OCI-LY7 (cell line): ENCODE results near the gene DGKD. TPM values are rescaled to one million over a fixed set of nuclear protein-coding genes. Genes with fewer than 3 reads are reported as not detected.

Experiments used
- BruUV-seq: library from RNA; stranded (reverse); fragments of 400-500 nt; replicated peaks from 2 replicates; lab custom pipeline; 2021; lab: Mats Ljungman, UMichigan
- CTCF ChIA-PET: fragments of 300-600 bp; sonication (Branson Sonifier 250); formaldehyde crosslinking; loops from one replicate; lab custom pipeline; 2022; ENCODE audit warnings: antibody characterized with exemption; ENCODE audit not compliant: unreplicated experiment; lab: Charles Lee
- POLR2A ChIA-PET: fragments of 300-600 bp; sonication (Branson Sonifier 250); formaldehyde crosslinking; loops from one replicate; lab custom pipeline; 2022; ENCODE audit warnings: antibody characterized with exemption; lab: Charles Lee
- DNase-seq: peaks from one replicate; pipeline ENCODE4 v3.0.0-alpha.2; 2015; ENCODE audit warnings: low spot score
- H2AFZ ChIP-seq: fragments of 200-600 bp; sonication (generic), shearing (Covaris generic); 2 replicates; pipeline ENCODE4 v1.6.1; 2014; ENCODE audit warnings: mild to moderate bottlenecking, antibody characterized with exemption, low read length, moderate library complexity
- H3K27ac ChIP-seq: fragments of 200-600 bp; sonication (generic); 2 replicates; pipeline ENCODE4 v1.5.1; 2014; ENCODE audit warnings: mixed run types, low read depth, mild to moderate bottlenecking, moderate library complexity, low read length, inconsistent platforms; ENCODE audit not compliant: poor library complexity, severe bottlenecking
- H3K36me3 ChIP-seq: fragments of 200-600 bp; sonication (generic); 2 replicates; pipeline ENCODE4 v1.6.1; 2014; ENCODE audit warnings: mild to moderate bottlenecking, antibody characterized with exemption, low read length, moderate library complexity, mixed read lengths; ENCODE audit not compliant: insufficient read depth
- H3K4me1 ChIP-seq: fragments of 200-600 bp; sonication (generic); 2 replicates; pipeline ENCODE4 v1.5.1; 2014; ENCODE audit warnings: mild to moderate bottlenecking, low read length; ENCODE audit not compliant: insufficient read depth, poor library complexity, severe bottlenecking
- H3K4me2 ChIP-seq: fragments of 200-600 bp; sonication (generic); 2 replicates; pipeline ENCODE4 v1.6.1; 2014; ENCODE audit warnings: mild to moderate bottlenecking, low read length
- H3K4me3 ChIP-seq: fragments of 200-600 bp; sonication (generic); 2 replicates; pipeline ENCODE4 v1.5.1; 2014; ENCODE audit warnings: mild to moderate bottlenecking, low read depth, low read length; ENCODE audit not compliant: poor library complexity, severe bottlenecking
- H3K79me2 ChIP-seq: fragments of 200-600 bp; sonication (generic); 2 replicates; pipeline ENCODE4 v1.6.1; 2016; ENCODE audit warnings: low read depth, mild to moderate bottlenecking, low read length, moderate library complexity, mixed read lengths; ENCODE audit not compliant: insufficient read depth
- H3K9me2 ChIP-seq: fragments of 200-600 bp; sonication (generic); 2 replicates; pipeline ENCODE4 v1.6.1; 2016; ENCODE audit warnings: mild to moderate bottlenecking, low read length, mixed read lengths; ENCODE audit not compliant: insufficient read depth
- H3K9me3 ChIP-seq: fragments of 200-600 bp; sonication (generic); 2 replicates; pipeline ENCODE4 v1.6.1; 2014; ENCODE audit warnings: mild to moderate bottlenecking, mixed run types, low read length, mixed read lengths
- H4K20me1 ChIP-seq: fragments of 200-600 bp; sonication (generic); 2 replicates; pipeline ENCODE4 v1.6.1; 2014; ENCODE audit warnings: mild to moderate bottlenecking, antibody characterized with exemption, low read length, moderate library complexity, mixed read lengths; ENCODE audit not compliant: insufficient read depth
- EZH2phosphoT487 ChIP-seq: fragments of 200-600 bp; sonication (generic); IDR thresholded peaks from 2 replicates; pipeline ENCODE4 v1.6.1; 2018; ENCODE audit warnings: low read depth, borderline replicate concordance, mild to moderate bottlenecking, mixed run types, antibody characterized with exemption, low read length, moderate library complexity, mixed read lengths
- intact Hi-C: fragments of 100-400 bp; cut with micrococcal nuclease; formaldehyde crosslinking; loops from one replicate; pipeline ENCODE4 v1.10.0; 2022; ENCODE audit not compliant: unreplicated experiment
- total RNA-seq, 2 experiments: library from RNA; depleted of rRNA in 1 of 2; stranded (reverse); fragments of >200 nt in 1 of 2; shearing (Covaris generic) in 1 of 2; gene quantifications; 2 replicates each; pipeline ENCODE4 v1.2.3, GENCODE V29; 2014 to 2022
- TF ChIP-seq, protein P1 (sequence below): fragments of 200-600 bp; sonication (generic); conservative IDR thresholded peaks from 2 replicates; pipeline ENCODE4 v1.5.1; 2014; ENCODE audit warnings: mild to moderate bottlenecking, antibody characterized with exemption, low read length, moderate library complexity, mixed read lengths

Gene DGKD
- total RNA-seq, 2 experiments from 2014 or later = 62.9 to 271 TPM

GRCh38 chr2:233429175-233429897 is 75.0 kb downstream of the DGKD start:
- POLR2A ChIA-PET = interaction anchor here (1.1 kb wide), 1 partner anchor 11 kb away, joined by 3 read pairs; no protein-coding TSS in a partner anchor
- CTCF ChIA-PET = no interaction called here
- no peak for DNase-seq
- H4K20me1 ChIP-seq = no peaks in the 10 kb centered on the region
- H2AFZ ChIP-seq = no peak overlapping the region
- no TSS peak for BruUV-seq
- H3K9me2 ChIP-seq = no peaks in the 10 kb centered on the region
- TF ChIP-seq EZH2phosphoT487 = no peak
- TF ChIP-seq, protein P1, sequence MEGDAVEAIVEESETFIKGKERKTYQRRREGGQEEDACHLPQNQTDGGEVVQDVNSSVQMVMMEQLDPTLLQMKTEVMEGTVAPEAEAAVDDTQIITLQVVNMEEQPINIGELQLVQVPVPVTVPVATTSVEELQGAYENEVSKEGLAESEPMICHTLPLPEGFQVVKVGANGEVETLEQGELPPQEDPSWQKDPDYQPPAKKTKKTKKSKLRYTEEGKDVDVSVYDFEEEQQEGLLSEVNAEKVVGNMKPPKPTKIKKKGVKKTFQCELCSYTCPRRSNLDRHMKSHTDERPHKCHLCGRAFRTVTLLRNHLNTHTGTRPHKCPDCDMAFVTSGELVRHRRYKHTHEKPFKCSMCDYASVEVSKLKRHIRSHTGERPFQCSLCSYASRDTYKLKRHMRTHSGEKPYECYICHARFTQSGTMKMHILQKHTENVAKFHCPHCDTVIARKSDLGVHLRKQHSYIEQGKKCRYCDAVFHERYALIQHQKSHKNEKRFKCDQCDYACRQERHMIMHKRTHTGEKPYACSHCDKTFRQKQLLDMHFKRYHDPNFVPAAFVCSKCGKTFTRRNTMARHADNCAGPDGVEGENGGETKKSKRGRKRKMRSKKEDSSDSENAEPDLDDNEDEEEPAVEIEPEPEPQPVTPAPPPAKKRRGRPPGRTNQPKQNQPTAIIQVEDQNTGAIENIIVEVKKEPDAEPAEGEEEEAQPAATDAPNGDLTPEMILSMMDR = no peak
- no peak overlapping the region for H3K4me2 ChIP-seq
- H3K79me2 ChIP-seq = peaks cover 4% of the 10 kb centered on the region; the same call in 1 of the 2 replicates
- H3K27ac ChIP-seq = no peak overlapping the region
- H3K4me1 ChIP-seq = no peaks in the 10 kb centered on the region
- peaks cover 27% of the 10 kb centered on the region for H3K36me3 ChIP-seq
- H3K4me3 ChIP-seq = no peak overlapping the region
- intact Hi-C loops = no loop called here
- H3K9me3 ChIP-seq = 0 out of 2 replicates have a peak, but pooled peaks cover 7% of the 10 kb centered on the region

DNA sequence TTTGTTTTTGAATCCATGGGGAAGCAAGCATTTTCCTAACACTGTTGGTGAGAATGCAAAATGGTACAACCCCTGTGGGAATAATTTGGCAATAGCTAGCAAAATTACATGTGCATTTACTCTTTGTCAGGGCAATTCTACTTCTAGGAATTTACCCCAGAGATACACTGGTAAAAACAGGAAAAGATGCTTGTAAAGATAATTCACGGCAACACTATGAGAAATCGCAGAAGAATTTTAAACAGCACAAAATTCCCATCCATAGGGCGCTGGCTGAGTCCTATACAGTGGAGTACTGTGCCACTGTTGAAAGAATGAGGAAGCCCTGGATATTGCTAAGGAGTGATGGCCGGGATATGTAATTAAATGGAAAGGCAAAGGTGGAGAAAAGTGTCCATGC is 75.8 kb downstream of the DGKD start:
- Histone ChIP-seq H4K20me1 (no peaks in the 10 kb centered on the region), H3K4me1 (no peaks in the 10 kb centered on the region), H3K36me3 (peaks cover 29% of the 10 kb centered on the region), H3K9me2 (no peaks in the 10 kb centered on the region), H2AFZ (no peak overlapping the region), H3K9me3 (0 out of 2 replicates have a peak, but pooled peaks cover 7% of the 10 kb centered on the region), H3K79me2 (peaks cover 4% of the 10 kb centered on the region; the same call in 1 of the 2 replicates), H3K27ac (no peak overlapping the region), H3K4me2 (no peak overlapping the region), H3K4me3 (no peak overlapping the region)
- ChIA-PET CTCF (no interaction called here), POLR2A (interaction anchor here (0.7 to 1.1 kb wide), 2 partner anchors 10 to 11 kb away, joined by 3 to 4 read pairs; no protein-coding TSS in a partner anchor)
- no peak for DNase-seq
- intact Hi-C loops = no loop called here
- BruUV-seq = no TSS peak
- TF ChIP-seq, protein P1 = no peak
- no peak for TF ChIP-seq EZH2phosphoT487

DNA sequence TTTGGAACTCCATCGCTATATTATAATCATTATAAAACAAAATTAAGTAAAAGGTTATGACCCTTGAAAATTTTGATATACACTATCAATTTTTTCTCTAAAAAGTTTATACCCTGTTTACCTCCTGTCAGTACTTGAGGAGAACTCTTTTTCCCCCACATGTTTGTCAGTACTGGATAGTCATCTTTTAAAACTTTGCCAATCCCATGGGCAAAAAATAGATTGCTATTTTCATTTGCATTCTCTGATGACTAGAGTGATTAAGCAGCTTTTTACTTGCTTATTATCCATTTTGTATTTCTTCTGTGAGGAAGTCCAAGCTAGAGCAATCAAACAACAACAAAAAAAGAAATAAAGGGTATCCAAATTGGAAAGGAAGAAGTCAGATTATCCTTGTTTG is 76.4 kb downstream of the DGKD start:
- ChIA-PET POLR2A (interaction anchor here (0.6 to 0.7 kb wide), 2 partner anchors 10 to 12 kb away, joined by 3 to 4 read pairs; no protein-coding TSS in a partner anchor), CTCF (no interaction called here)
- no peak overlapping the region for H3K4me3 ChIP-seq
- peaks cover 4% of the 10 kb centered on the region; the same call in 1 of the 2 replicates for H3K79me2 ChIP-seq
- peaks cover 32% of the 10 kb centered on the region for H3K36me3 ChIP-seq
- no peak for TF ChIP-seq EZH2phosphoT487
- TF ChIP-seq, protein P1 = no peak
- no peaks in the 10 kb centered on the region for H3K9me2 ChIP-seq
- no peaks in the 10 kb centered on the region for H4K20me1 ChIP-seq
- no peaks in the 10 kb centered on the region for H3K4me1 ChIP-seq
- H3K4me2 ChIP-seq = no peak overlapping the region
- no TSS peak for BruUV-seq
- no peak for DNase-seq
- 0 out of 2 replicates have a peak, but pooled peaks cover 7% of the 10 kb centered on the region for H3K9me3 ChIP-seq
- H3K27ac ChIP-seq = no peak overlapping the region
- H2AFZ ChIP-seq = no peak overlapping the region
- intact Hi-C loops = no loop called here
